H9 (cell line): ENCODE data around the gene BEND5. TPM values are rescaled to one million over a fixed set of nuclear protein-coding genes. Genes with fewer than 3 reads are reported as not detected.

Experiments
- DNase-seq: peaks from one replicate; pipeline ENCODE4 v3.0.0-alpha.2; 2017
- H2AFZ ChIP-seq: one replicate; pipeline ENCODE4 v1.6.1; 2013; ENCODE audit warnings: mild to moderate bottlenecking, low read length, control low read depth, moderate library complexity
- H2AK5ac ChIP-seq: 2 replicates; pipeline ENCODE4 v1.6.1; 2013; ENCODE audit warnings: low read length, control low read depth, mixed read lengths; ENCODE audit not compliant: insufficient read length
- H2BK120ac ChIP-seq: one replicate; pipeline ENCODE4 v1.6.1; 2013; ENCODE audit warnings: low read depth, mild to moderate bottlenecking, low read length, control low read depth, inconsistent platforms; ENCODE audit not compliant: poor library complexity, severe bottlenecking
- H2BK12ac ChIP-seq: 2 replicates; pipeline ENCODE4 v1.6.1; 2013; ENCODE audit warnings: low read length, control low read depth, mixed read lengths, low read depth; ENCODE audit not compliant: insufficient read length
- H2BK15ac ChIP-seq: 2 replicates; pipeline ENCODE4 v1.6.1; 2013; ENCODE audit warnings: low read depth, low read length, control low read depth
- H2BK20ac ChIP-seq: one replicate; pipeline ENCODE4 v1.6.1; 2013; ENCODE audit warnings: low read depth, mild to moderate bottlenecking, low read length, control low read depth, inconsistent platforms; ENCODE audit not compliant: poor library complexity, severe bottlenecking
- H2BK5ac ChIP-seq: 2 replicates; pipeline ENCODE4 v1.6.1; 2013; ENCODE audit warnings: low read length, control low read depth, mixed read lengths; ENCODE audit not compliant: insufficient read length
- H3K14ac ChIP-seq: 2 replicates; pipeline ENCODE4 v1.6.1; 2013; ENCODE audit warnings: low read length, control low read depth; ENCODE audit not compliant: insufficient read depth
- H3K18ac ChIP-seq: 2 replicates; pipeline ENCODE4 v1.6.1; 2013; ENCODE audit warnings: low read depth, mild to moderate bottlenecking, mixed read lengths, low read length, control low read depth; ENCODE audit not compliant: insufficient read length
- H3K23ac ChIP-seq: 2 replicates; pipeline ENCODE4 v1.6.1; 2013; ENCODE audit warnings: low read length, control low read depth, mixed read lengths, low read depth; ENCODE audit not compliant: insufficient read length
- H3K23me2 ChIP-seq: 2 replicates; pipeline ENCODE4 v1.6.1; 2013; ENCODE audit warnings: low read depth, mild to moderate bottlenecking, mixed read lengths, low read length, control low read depth; ENCODE audit not compliant: insufficient read length, poor library complexity, severe bottlenecking
- H3K27ac ChIP-seq: 2 replicates; pipeline ENCODE4 v1.5.1; 2013; ENCODE audit warnings: low read length, control low read depth, mixed read lengths, low read depth; ENCODE audit not compliant: insufficient read length
- H3K27me3 ChIP-seq: 2 replicates; pipeline ENCODE4 v1.6.1; 2013; ENCODE audit warnings: low read length, control low read depth, inconsistent platforms; ENCODE audit not compliant: insufficient read depth
- H3K4ac ChIP-seq: 2 replicates; pipeline ENCODE4 v1.6.1; 2013; ENCODE audit warnings: low read depth, mild to moderate bottlenecking, control low read depth, inconsistent platforms, low read length, moderate library complexity
- H3K4me1 ChIP-seq: 2 replicates; pipeline ENCODE4 v1.6.1; 2013; ENCODE audit warnings: low read length, control low read depth, inconsistent platforms; ENCODE audit not compliant: insufficient read depth
- H3K4me2 ChIP-seq: 2 replicates; pipeline ENCODE4 v1.6.1; 2013; ENCODE audit warnings: low read length, control low read depth, mixed read lengths; ENCODE audit not compliant: insufficient read length, insufficient read depth
- H3K56ac ChIP-seq: 2 replicates; pipeline ENCODE4 v1.6.1; 2013; ENCODE audit warnings: low read depth, mild to moderate bottlenecking, mixed read lengths, low read length, control low read depth; ENCODE audit not compliant: insufficient read length
- H3K79me1 ChIP-seq: 2 replicates; pipeline ENCODE4 v1.6.1; 2013; ENCODE audit warnings: low read depth, mild to moderate bottlenecking, moderate library complexity, low read length, control low read depth, inconsistent platforms; ENCODE audit not compliant: insufficient read depth, poor library complexity, severe bottlenecking
- H3K79me2 ChIP-seq: 2 replicates; pipeline ENCODE4 v1.6.1; 2013; ENCODE audit warnings: low read length, control low read depth, inconsistent platforms; ENCODE audit not compliant: insufficient read depth
- H3K9ac ChIP-seq: 2 replicates; pipeline ENCODE4 v1.6.1; 2013; ENCODE audit warnings: low read length, control low read depth, mixed read lengths; ENCODE audit not compliant: insufficient read length; ENCODE audit errors: extremely low read depth
- H3K9me3 ChIP-seq: one replicate; pipeline ENCODE4 v1.6.1; 2013; ENCODE audit warnings: low read depth, low read length, inconsistent platforms; ENCODE audit not compliant: control insufficient read depth
- H3T11ph ChIP-seq: one replicate; pipeline ENCODE4 v1.6.1; 2013; ENCODE audit warnings: mild to moderate bottlenecking, low read length, control low read depth, inconsistent platforms
- H4K20me1 ChIP-seq: one replicate; pipeline ENCODE4 v1.6.1; 2013; ENCODE audit not compliant: control insufficient read depth, insufficient read length, insufficient read depth
- H4K5ac ChIP-seq: 2 replicates; pipeline ENCODE4 v1.6.1; 2013; ENCODE audit warnings: low read depth, mild to moderate bottlenecking, mixed read lengths, low read length, control low read depth; ENCODE audit not compliant: insufficient read length
- H4K8ac ChIP-seq: replicated peaks from 2 replicates; pipeline ENCODE4 v1.6.1; 2013; ENCODE audit warnings: low read length, control low read depth, mixed read lengths, low read depth; ENCODE audit not compliant: insufficient read length
- H4K91ac ChIP-seq: 2 replicates; pipeline ENCODE4 v1.6.1; 2013; ENCODE audit warnings: low read depth, mild to moderate bottlenecking, moderate library complexity, mixed read lengths, low read length, control low read depth; ENCODE audit not compliant: insufficient read length
- H3K27ac Mint-ChIP-seq, 3 experiments: 2 replicates in 2 of 3; 3 replicates in 1 of 3; pipeline ENCODE4 v1.8.0; 2020 to 2021; ENCODE audit warnings: mixed read lengths in 3 of 3, mild to moderate bottlenecking in 1 of 3, moderate library complexity in 1 of 3
- H3K27me3 Mint-ChIP-seq: 2 replicates; pipeline ENCODE4 v1.8.0; 2021; ENCODE audit warnings: low read depth, mild to moderate bottlenecking, moderate library complexity, mixed read lengths
- H3K36me3 Mint-ChIP-seq, 3 experiments: 2 replicates in 2 of 3; 3 replicates in 1 of 3; pipeline ENCODE4 v1.8.0; 2020 to 2021; ENCODE audit warnings: low read depth in 3 of 3, mixed read lengths in 3 of 3; ENCODE audit not compliant: insufficient read depth in 1 of 3
- H3K4me1 Mint-ChIP-seq, 2 experiments: 2 replicates each; pipeline ENCODE4 v1.8.0; 2020; ENCODE audit warnings: mixed read lengths in 2 of 2
- H3K4me3 Mint-ChIP-seq, 2 experiments: 2 replicates in 1 of 2; 3 replicates in 1 of 2; pipeline ENCODE4 v1.8.0; 2020 to 2021; ENCODE audit warnings: mild to moderate bottlenecking in 2 of 2, mixed read lengths in 2 of 2, moderate library complexity in 1 of 2
- H3K9me3 Mint-ChIP-seq, 2 experiments: 2 replicates in 1 of 2; 3 replicates in 1 of 2; pipeline ENCODE4 v1.8.0; 2020; ENCODE audit warnings: mild to moderate bottlenecking in 2 of 2, mixed read lengths in 2 of 2, moderate library complexity in 1 of 2
- total RNA-seq: library from RNA; stranded (reverse); gene quantifications from 2 replicates; pipeline ENCODE4 v1.2.1, GENCODE V29; 2021
- TF ChIP-seq, protein P1 (sequence below): fragments of 200-600 bp; sonication (generic); conservative IDR thresholded peaks from 3 replicates; pipeline ENCODE4 v1.8.0; 2021; ENCODE audit warnings: antibody characterized with exemption, mild to moderate bottlenecking

BEND5 gene
- total RNA-seq, 1 experiment from 2014 or later = 4.8 TPM

DNA sequence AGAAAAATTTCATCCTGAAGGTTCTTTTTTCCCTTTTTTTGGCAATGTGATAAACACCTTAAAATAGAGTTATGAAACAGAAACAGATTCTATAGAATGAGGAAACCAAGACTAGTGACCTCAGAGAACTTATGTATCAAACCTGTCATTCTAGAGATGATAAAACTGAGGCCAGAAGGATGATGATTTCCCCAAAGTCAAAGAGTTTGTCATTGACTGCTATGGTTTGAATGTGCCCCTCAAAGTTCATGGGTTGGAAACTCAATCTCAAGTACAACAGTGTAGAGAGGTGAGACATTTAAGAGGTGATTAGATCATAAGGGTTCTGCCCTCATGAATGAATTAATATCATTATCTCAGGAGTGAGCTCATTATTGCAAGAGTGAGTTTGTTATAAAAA lies 13.7 kb upstream of the BEND5 start:
- H2BK120ac ChIP-seq = no peak overlapping the region
- H2AK5ac ChIP-seq = no peak overlapping the region
- H3K79me2 ChIP-seq = no peaks in the 10 kb centered on the region

More for the DNA sequence above, 13.7 kb upstream of the BEND5 start:
- Mint-ChIP-seq H3K27me3 (peaks cover 2% of the 10 kb centered on the region; the same call in 1 of the 2 replicates), H3K27ac (no peak overlapping the region), H3K4me1 (peaks cover 5 to 9% of the 10 kb centered on the region in 2 experiments), H3K36me3 (no peaks in the 10 kb centered on the region), H3K4me3 (no peak overlapping the region), H3K9me3 (no peaks in the 10 kb centered on the region)
- Histone ChIP-seq H2BK12ac (no peak overlapping the region), H3K27me3 (no peaks in the 10 kb centered on the region), H2BK20ac (no peak overlapping the region), H4K20me1 (no peaks in the 10 kb centered on the region), H3K27ac (no peak overlapping the region), H4K8ac (no peak overlapping the region), H3K23ac (no peak overlapping the region), H3K56ac (no peak overlapping the region), H2AFZ (no peak overlapping the region), H3K9ac (no peak overlapping the region), H3K4me2 (no peak overlapping the region), H4K91ac (no peak overlapping the region), H3K23me2 (no peaks in the 10 kb centered on the region), H3K18ac (no peak overlapping the region), H2BK5ac (no peak overlapping the region), H4K5ac (no peak overlapping the region), H2BK15ac (no peak overlapping the region), H3K4me1 (no peaks in the 10 kb centered on the region), H3K79me1 (no peaks in the 10 kb centered on the region), H3T11ph (no peak overlapping the region), H3K9me3 (no peaks in the 10 kb centered on the region), H3K4ac (no peak overlapping the region), H3K14ac (no peak overlapping the region)
- no peak for DNase-seq
- TF ChIP-seq, protein P1, sequence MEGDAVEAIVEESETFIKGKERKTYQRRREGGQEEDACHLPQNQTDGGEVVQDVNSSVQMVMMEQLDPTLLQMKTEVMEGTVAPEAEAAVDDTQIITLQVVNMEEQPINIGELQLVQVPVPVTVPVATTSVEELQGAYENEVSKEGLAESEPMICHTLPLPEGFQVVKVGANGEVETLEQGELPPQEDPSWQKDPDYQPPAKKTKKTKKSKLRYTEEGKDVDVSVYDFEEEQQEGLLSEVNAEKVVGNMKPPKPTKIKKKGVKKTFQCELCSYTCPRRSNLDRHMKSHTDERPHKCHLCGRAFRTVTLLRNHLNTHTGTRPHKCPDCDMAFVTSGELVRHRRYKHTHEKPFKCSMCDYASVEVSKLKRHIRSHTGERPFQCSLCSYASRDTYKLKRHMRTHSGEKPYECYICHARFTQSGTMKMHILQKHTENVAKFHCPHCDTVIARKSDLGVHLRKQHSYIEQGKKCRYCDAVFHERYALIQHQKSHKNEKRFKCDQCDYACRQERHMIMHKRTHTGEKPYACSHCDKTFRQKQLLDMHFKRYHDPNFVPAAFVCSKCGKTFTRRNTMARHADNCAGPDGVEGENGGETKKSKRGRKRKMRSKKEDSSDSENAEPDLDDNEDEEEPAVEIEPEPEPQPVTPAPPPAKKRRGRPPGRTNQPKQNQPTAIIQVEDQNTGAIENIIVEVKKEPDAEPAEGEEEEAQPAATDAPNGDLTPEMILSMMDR = no peak
